ENCODE data around the gene TMEM37. TPM values are rescaled to one million over a fixed set of nuclear protein-coding genes. Genes with fewer than 3 reads are reported as not detected.

The TMEM37 gene
- total and polyA plus RNA-seq, 9 of the 15 experiments (the other 6 are each of a cell fraction or from before 2014, with no cell fraction given), result 0.03 to 0.64 (median 0.31) TPM; not detected in 1

GRCh38 chr2:119455066-119455718 lies 23.5 kb downstream of the TMEM37 start:
- no peak overlapping the region for H2AFZ ChIP-seq (ENCODE audit: low read depth, low read length)
- no peak overlapping the region for H3K4me3 ChIP-seq
- POLR2A ChIA-PET, result interaction anchor here (0.8 kb wide), 1 partner anchor 10 kb away, joined by 3 read pairs; no protein-coding TSS in a partner anchor
- no TSS peak for BruUV-seq (replicated peaks)
- no peaks in the 10 kb centered on the region for H3K36me3 ChIP-seq (ENCODE audit: control insufficient read depth, insufficient read depth, low read length)
- WGBS (ENCODE audit: insufficient coverage, low coverage, missing lambda C conversion rate), result under 1% methylated on average over 13 of the region's 13 CpGs
- no peak overlapping the region for H3K27ac ChIP-seq (ENCODE audit: extremely low read depth, low read depth, low read length)
- no peaks in the 10 kb centered on the region for H3K79me2 ChIP-seq (ENCODE audit: control insufficient read depth, insufficient read depth, low read length)
- in situ Hi-C loops (cut with MboI), result no loop called here
- CTCF ChIA-PET (ENCODE audit: low intra/inter-chr PET ratio), result no interaction called here
- no peaks in the 10 kb centered on the region for H3K9me3 ChIP-seq (replicated peaks; ENCODE audit: control insufficient read depth, insufficient read depth, low read depth, low read length)
- H3K9me1 ChIP-seq (ENCODE audit: control insufficient read depth, insufficient read depth, low read length), result no peaks in the 10 kb centered on the region
- no peak for ATAC-seq
- H4K20me1 ChIP-seq (replicated peaks; ENCODE audit: control insufficient read depth, insufficient read depth, low read length), result no peaks in the 10 kb centered on the region; the same call in 1 of the 2 replicates
- no peak overlapping the region for H3K9ac ChIP-seq (ENCODE audit: insufficient read depth in 1 of 2, low read depth in 2 of 2, low read length in 2 of 2)
- no peak overlapping the region for H3K4me2 ChIP-seq (ENCODE audit: insufficient read depth, low read length)
- intact Hi-C loops (cut with micrococcal nuclease), result no loop called here
- no peak for DNase-seq (ENCODE audit: extremely low read depth in 1 of 4, low spot score in 3 of 4)
- TF ChIP-seq, protein P1, sequence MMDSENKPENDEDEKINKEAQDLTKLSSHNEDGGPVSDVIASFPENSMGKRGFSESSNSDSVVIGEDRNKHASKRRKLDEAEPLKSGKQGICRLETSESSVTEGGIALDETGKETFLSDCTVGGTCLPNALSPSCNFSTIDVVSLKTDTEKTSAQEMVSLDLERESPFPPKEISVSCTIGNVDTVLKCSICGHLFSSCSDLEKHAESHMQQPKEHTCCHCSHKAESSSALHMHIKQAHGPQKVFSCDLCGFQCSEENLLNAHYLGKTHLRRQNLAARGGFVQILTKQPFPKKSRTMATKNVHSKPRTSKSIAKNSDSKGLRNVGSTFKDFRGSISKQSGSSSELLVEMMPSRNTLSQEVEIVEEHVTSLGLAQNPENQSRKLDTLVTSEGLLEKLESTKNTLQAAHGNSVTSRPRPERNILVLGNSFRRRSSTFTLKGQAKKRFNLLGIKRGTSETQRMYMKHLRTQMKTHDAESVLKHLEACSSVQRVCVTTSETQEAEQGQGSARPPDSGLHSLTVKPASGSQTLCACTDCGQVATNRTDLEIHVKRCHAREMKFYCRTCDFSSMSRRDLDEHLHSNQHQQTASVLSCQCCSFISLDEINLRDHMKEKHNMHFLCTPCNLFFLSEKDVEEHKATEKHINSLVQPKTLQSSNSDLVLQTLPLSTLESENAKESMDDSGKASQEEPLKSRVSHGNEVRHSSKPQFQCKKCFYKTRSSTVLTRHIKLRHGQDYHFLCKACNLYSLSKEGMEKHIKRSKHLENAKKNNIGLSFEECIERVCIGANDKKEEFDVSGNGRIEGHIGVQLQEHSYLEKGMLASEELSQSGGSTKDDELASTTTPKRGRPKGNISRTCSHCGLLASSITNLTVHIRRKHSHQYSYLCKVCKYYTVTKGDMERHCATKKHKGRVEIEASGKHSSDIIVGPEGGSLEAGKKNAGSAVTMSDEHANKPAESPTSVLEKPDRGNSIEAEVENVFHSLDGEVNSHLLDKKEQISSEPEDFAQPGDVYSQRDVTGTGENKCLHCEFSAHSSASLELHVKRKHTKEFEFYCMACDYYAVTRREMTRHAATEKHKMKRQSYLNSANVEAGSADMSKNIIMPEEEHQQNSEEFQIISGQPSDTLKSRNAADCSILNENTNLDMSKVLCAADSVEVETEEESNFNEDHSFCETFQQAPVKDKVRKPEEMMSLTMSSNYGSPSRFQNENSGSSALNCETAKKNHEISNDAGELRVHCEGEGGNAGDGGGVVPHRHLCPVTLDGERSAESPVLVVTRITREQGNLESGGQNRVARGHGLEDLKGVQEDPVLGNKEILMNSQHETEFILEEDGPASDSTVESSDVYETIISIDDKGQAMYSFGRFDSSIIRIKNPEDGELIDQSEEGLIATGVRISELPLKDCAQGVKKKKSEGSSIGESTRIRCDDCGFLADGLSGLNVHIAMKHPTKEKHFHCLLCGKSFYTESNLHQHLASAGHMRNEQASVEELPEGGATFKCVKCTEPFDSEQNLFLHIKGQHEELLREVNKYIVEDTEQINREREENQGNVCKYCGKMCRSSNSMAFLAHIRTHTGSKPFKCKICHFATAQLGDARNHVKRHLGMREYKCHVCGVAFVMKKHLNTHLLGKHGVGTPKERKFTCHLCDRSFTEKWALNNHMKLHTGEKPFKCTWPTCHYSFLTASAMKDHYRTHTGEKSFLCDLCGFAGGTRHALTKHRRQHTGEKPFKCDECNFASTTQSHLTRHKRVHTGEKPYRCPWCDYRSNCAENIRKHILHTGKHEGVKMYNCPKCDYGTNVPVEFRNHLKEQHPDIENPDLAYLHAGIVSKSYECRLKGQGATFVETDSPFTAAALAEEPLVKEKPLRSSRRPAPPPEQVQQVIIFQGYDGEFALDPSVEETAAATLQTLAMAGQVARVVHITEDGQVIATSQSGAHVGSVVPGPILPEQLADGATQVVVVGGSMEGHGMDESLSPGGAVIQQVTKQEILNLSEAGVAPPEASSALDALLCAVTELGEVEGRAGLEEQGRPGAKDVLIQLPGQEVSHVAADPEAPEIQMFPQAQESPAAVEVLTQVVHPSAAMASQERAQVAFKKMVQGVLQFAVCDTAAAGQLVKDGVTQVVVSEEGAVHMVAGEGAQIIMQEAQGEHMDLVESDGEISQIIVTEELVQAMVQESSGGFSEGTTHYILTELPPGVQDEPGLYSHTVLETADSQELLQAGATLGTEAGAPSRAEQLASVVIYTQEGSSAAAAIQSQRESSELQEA (IDR thresholded peaks at IDR 0.05; ENCODE audit: low read depth), result no peak
- peak; percentile 61 for TF ChIP-seq GABPA (tag; conservative IDR thresholded peaks at IDR 0.05; ENCODE audit: low read depth)
- no peaks in the 10 kb centered on the region for H3K4me1 ChIP-seq (replicated peaks in 1 of 2; ENCODE audit: control insufficient read depth in 2 of 2, insufficient read depth in 2 of 2, low read length in 2 of 2)
- FAIRE-seq, result no peak
- peaks cover 20 to 44% of the 10 kb centered on the region in 2 experiments; a peak in 4 of 5 replicates for H3K27me3 ChIP-seq (ENCODE audit: control insufficient read depth in 2 of 2, insufficient read depth in 2 of 2, low read length in 2 of 2)

Data from K562 (cell line).